Measurements from ENCODE around the gene RAP1GAP2.

- TF ChIP-seq CTCF (IDR thresholded peaks at IDR 0.05): no peak
- no peak for TF ChIP-seq POLR2A (IDR thresholded peaks at IDR 0.05)
These were observed 67.0 kb downstream of the RAP1GAP2 start for GRCh38 chr17:2863204-2863603.
